HepG2 (cell line): ENCODE measurements around the gene KRT4. TPM values are rescaled to one million over a fixed set of nuclear protein-coding genes. Genes with fewer than 3 reads are reported as not detected.

Experiments used
- ATAC-seq: fragments of 200-7000 bp; cut with Tn5 transposase; 3 replicates; pipeline ENCODE4 v1.9.1; 2020; ENCODE audit warnings: mild to moderate bottlenecking, moderate library complexity
- BruUV-seq: library from RNA; stranded (reverse); fragments of 400-500 nt; replicated peaks from 2 replicates; lab custom pipeline; 2021; lab: Mats Ljungman, UMichigan
- CTCF ChIA-PET: fragments of 300-600 bp; formaldehyde crosslinking; extraction: SDS; loops from one replicate; lab custom pipeline; 2021; ENCODE audit warnings: low total read pairs, inconsistent platforms, low intra/inter-chr PET ratio; lab: Yijun Ruan, JAX
- POLR2A ChIA-PET: fragments of 350-600 bp; sonication (Branson Sonifier 250); formaldehyde crosslinking; loops from one replicate; lab custom pipeline; 2020; ENCODE audit warnings: antibody characterized with exemption, inconsistent platforms; lab: Yijun Ruan, JAX
- DNase-seq: peaks from one replicate; pipeline ENCODE4 v3.0.0-alpha.2; 2015; ENCODE audit warnings: low spot score
- FAIRE-seq: peaks from 3 replicates; lab custom pipeline; 2011; peaks lifted over from hg19 to GRCh38; lab: Jason Lieb, UNC
- H2AFZ ChIP-seq: one replicate; pipeline ENCODE4 v1.6.1; 2011; ENCODE audit warnings: low read length, inconsistent platforms
- H3K27ac ChIP-seq: fragments of 300-600 bp; 3 replicates; pipeline ENCODE4 v1.8.0; 2011; ENCODE audit warnings: mixed run types, mild to moderate bottlenecking, mixed read lengths, low read length, inconsistent platforms; ENCODE audit not compliant: insufficient read depth; ENCODE audit errors: extremely low read length
- H3K27me3 ChIP-seq, 2 experiments: fragments of 200-600 bp in 1 of 2; 2 replicates in 1 of 2; 3 replicates in 1 of 2; pipeline versions ENCODE4 v1.6.0 to v1.8.0; 2011; ENCODE audit warnings: low read length in 2 of 2, mild to moderate bottlenecking in 2 of 2, moderate library complexity in 2 of 2, inconsistent platforms in 1 of 2; ENCODE audit not compliant: insufficient read depth in 2 of 2, control insufficient read depth in 1 of 2
- H3K36me3 ChIP-seq, 2 experiments: fragments of 200-600 bp in 1 of 2; replicated peaks in 1 of 2; 2 replicates in 1 of 2; 3 replicates in 1 of 2; pipeline versions ENCODE4 v1.5.1 to v1.8.0; 2011; ENCODE audit warnings: low read length in 2 of 2, inconsistent platforms in 1 of 2; ENCODE audit not compliant: insufficient read depth in 2 of 2, control insufficient read depth in 1 of 2
- H3K4me1 ChIP-seq: 2 replicates; pipeline ENCODE4 v1.5.1; 2012; ENCODE audit warnings: low read length, inconsistent platforms; ENCODE audit not compliant: insufficient read depth
- H3K4me2 ChIP-seq: 2 replicates; pipeline ENCODE4 v1.6.0; 2011; ENCODE audit warnings: low read depth, low read length, inconsistent platforms
- H3K4me3 ChIP-seq, 3 experiments: fragments of 200-600 bp in 1 of 3; sonication (generic), shearing (Covaris generic) in 1 of 3; replicated peaks in 1 of 3; 2 replicates each; pipeline ENCODE4 v1.5.1; 2011 to 2016; ENCODE audit warnings: low read length in 3 of 3, inconsistent platforms in 2 of 3, low read depth in 2 of 3, mild to moderate bottlenecking in 2 of 3, control low read depth in 1 of 3, mixed read lengths in 1 of 3; ENCODE audit not compliant: insufficient read depth in 1 of 3
- H3K79me2 ChIP-seq: one replicate; pipeline ENCODE4 v1.6.1; 2011; ENCODE audit warnings: low read length, inconsistent platforms; ENCODE audit not compliant: insufficient read depth
- H3K9ac ChIP-seq: 2 replicates; pipeline ENCODE4 v1.6.0; 2011; ENCODE audit warnings: mild to moderate bottlenecking, low read depth, low read length, inconsistent platforms; ENCODE audit not compliant: insufficient read depth
- H3K9me3 ChIP-seq: 2 replicates; pipeline ENCODE4 v1.5.1; 2012; ENCODE audit warnings: mild to moderate bottlenecking, low read length
- H4K20me1 ChIP-seq: 2 replicates; pipeline ENCODE4 v1.6.0; 2011; ENCODE audit warnings: inconsistent platforms, mild to moderate bottlenecking, low read length, moderate library complexity; ENCODE audit not compliant: insufficient read depth
- ATF7-NPFF ChIP-seq: sonication (generic); formaldehyde crosslinking; IDR thresholded peaks from 2 replicates; pipeline ENCODE4 v1.8.1; 2023; ENCODE audit warnings: mild to moderate bottlenecking, low read depth, missing genetic modification reagents, moderate library complexity
- CBX2 ChIP-seq, 2 experiments: fragments of 200-600 bp in 1 of 2; sonication (generic); formaldehyde crosslinking in 1 of 2; IDR thresholded peaks; 2 replicates each; pipeline versions ENCODE4 v1.7.0 to v1.8.1; 2018 to 2022; ENCODE audit warnings: low read depth in 2 of 2, low read length in 1 of 2, mild to moderate bottlenecking in 1 of 2, missing genetic modification reagents in 1 of 2
- MYPOP ChIP-seq: sonication (generic); formaldehyde crosslinking; IDR thresholded peaks from 2 replicates; pipeline ENCODE4 v1.8.1; 2023; ENCODE audit warnings: mild to moderate bottlenecking, moderate library complexity, missing genetic modification reagents
- NFYC ChIP-seq: IDR thresholded peaks from 2 replicates; pipeline ENCODE4 v1.6.1; 2016; ENCODE audit warnings: missing genetic modification reagents, missing compliant biosample characterization
- PHF21A ChIP-seq: sonication (generic); formaldehyde crosslinking; IDR thresholded peaks from 2 replicates; pipeline ENCODE4 v1.5.0; 2020; ENCODE audit warnings: mild to moderate bottlenecking, missing genetic modification reagents
- RXRA ChIP-seq: sonication (generic); formaldehyde crosslinking; IDR thresholded peaks from 2 replicates; pipeline ENCODE4 v1.5.1; 2020; ENCODE audit warnings: missing genetic modification reagents
- THAP11 ChIP-seq: IDR thresholded peaks from 2 replicates; pipeline ENCODE4 v1.6.1; 2016; ENCODE audit warnings: missing biosample characterization, missing genetic modification reagents
- ZFP36L2 ChIP-seq: sonication (generic); formaldehyde crosslinking; IDR thresholded peaks from 2 replicates; pipeline ENCODE4 v1.4.0; 2020; ENCODE audit warnings: missing genetic modification reagents
- ZNF383 ChIP-seq: sonication (generic); formaldehyde crosslinking; IDR thresholded peaks from 2 replicates; pipeline ENCODE4 v1.4.0; 2020; ENCODE audit warnings: missing genetic modification reagents, mild to moderate bottlenecking, borderline replicate concordance
- ZNF749 ChIP-seq: sonication (generic); formaldehyde crosslinking; IDR thresholded peaks from 2 replicates; pipeline ENCODE4 v1.8.0; 2022; ENCODE audit warnings: mild to moderate bottlenecking, missing genetic modification reagents, moderate library complexity, borderline replicate concordance
- ZNF841 ChIP-seq: sonication (generic); formaldehyde crosslinking; IDR thresholded peaks from 2 replicates; pipeline ENCODE4 v1.8.1; 2023; ENCODE audit warnings: missing genetic modification reagents, borderline replicate concordance
- WGBS: methylation state at CpG from one replicate; pipeline ENCODE4 v1.1.6; 2017; ENCODE audit warnings: low lambda C conversion rate; 5-methylcytosine and 5-hydroxymethylcytosine counted together
- in situ Hi-C: cut with HindIII; loops from 2 replicates; pipeline ENCODE4 v1.10.0; 2017; ENCODE audit warnings: low pct_unique_long_range_greater_than_20kb; ENCODE audit not compliant: extremely low pct_ligation_motif_present
- intact Hi-C: fragments of 100-400 bp; cut with micrococcal nuclease; formaldehyde crosslinking; loops from one replicate; pipeline ENCODE4 v1.10.0; 2022; ENCODE audit not compliant: unreplicated experiment
- polyA plus RNA-seq, 8 experiments: library from polyadenylated mRNA; depleted of rRNA in 3 of 8; stranded (reverse) in 7 of 8; unstranded in 1 of 8; fragments of >200 nt; fragmentation: Illumina TruSeq in 4 of 8; extraction: Trizol in 4 of 8; gene quantifications; 2 replicates each; pipeline versions ENCODE4 v1.2.1 to v1.2.3, GENCODE V29; 2011 to 2016; ENCODE audit warnings: low read depth in 4 of 8, missing spikeins in 1 of 8, mixed read lengths in 1 of 8; ENCODE audit not compliant: insufficient read depth in 1 of 8
- total RNA-seq, 5 experiments: library from RNA; depleted of rRNA; stranded (reverse); fragments of >200 nt; fragmentation: Illumina TruSeq; extraction: Trizol; gene quantifications; 2 replicates each; pipeline ENCODE4 v1.2.3, GENCODE V29; 2016; ENCODE audit warnings: low read depth in 1 of 5
- TF ChIP-seq, protein P1 (sequence below): IDR thresholded peaks from 2 replicates; pipeline ENCODE4 v1.6.1; 2012; ENCODE audit warnings: low read depth, low read length, improper control_type of control experiment

Gene KRT4
- total and polyA plus RNA-seq, 2 of the 13 experiments (the other 11 are each of a cell fraction or from before 2014, with no cell fraction given), result not detected

DNA sequence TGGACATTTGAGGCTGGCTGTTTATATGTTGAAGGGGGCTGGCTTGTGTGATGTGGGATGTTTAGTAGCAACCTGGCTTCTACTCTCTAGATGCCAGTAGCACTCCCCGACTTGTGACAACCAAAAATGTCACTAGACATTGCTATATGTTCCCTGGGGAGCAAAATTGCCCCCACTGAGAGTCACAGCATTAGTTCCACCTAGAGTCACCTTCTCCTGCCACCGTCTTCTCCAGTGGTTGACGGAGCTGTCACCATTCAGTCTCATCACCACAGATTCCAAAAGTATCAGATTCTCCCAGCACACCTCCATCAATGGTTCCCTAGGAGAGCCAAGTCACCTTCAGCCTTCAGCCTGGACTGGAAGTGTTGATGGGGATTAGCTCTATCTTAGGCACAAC, 29.0 kb downstream of the KRT4 start (continued):
- TF ChIP-seq MYPOP (CRISPR knock-in tag), result no peak
- TF ChIP-seq ZNF383 (CRISPR knock-in tag), result no peak
- TF ChIP-seq RXRA (CRISPR knock-in tag), result no peak
- TF ChIP-seq, protein P1, sequence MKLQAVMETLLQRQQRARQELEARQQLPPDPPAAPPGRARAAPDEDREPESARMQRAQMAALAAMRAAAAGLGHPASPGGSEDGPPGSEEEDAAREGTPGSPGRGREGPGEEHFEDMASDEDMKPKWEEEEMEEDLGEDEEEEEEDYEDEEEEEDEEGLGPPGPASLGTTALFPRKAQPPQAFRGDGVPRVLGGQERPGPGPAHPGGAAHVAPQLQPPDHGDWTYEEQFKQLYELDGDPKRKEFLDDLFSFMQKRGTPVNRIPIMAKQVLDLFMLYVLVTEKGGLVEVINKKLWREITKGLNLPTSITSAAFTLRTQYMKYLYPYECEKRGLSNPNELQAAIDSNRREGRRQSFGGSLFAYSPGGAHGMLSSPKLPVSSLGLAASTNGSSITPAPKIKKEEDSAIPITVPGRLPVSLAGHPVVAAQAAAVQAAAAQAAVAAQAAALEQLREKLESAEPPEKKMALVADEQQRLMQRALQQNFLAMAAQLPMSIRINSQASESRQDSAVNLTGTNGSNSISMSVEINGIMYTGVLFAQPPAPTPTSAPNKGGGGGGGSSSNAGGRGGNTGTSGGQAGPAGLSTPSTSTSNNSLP, result no peak
- no peak for TF ChIP-seq ATF7-NPFF
- TF ChIP-seq NFYC, result no peak
- TF ChIP-seq ZNF749 (CRISPR knock-in tag), result no peak
- TF ChIP-seq PHF21A (CRISPR knock-in tag), result no peak

DNA sequence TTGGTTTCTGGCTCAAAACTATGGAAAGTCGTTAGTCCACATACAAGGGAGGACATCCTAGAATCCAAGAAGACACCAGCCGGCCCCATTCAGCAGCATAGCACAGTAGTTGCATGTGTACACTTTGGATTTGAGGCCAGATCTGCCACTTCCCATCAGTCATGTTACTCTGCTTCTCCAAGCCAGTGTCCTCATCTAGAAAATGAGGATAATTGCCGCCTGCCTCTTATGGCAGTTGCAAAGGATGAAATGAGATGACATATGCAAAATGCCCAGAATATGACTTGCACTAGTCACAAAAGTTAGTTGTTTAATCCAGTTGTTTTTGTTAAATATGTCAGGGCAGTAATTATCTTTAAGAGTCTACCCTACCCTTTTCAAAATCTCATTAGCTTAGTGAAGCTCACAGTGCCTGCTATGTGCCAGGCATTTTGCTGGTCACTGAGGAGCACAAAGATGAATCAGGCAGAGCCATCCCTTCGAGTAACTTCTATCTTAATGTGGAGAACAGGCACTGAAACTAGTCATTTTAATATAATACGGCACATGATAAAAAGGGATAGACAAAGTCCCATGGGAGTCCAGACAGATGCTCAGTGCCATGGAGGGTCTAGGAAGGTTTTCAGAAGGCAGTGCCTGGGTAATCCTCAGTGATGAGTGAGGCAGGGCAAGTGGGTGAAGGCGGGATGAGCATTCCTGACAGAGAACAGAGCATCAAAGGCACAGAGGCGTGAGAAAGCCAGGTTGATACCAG, 30.2 kb downstream of the KRT4 start:
- no peak for FAIRE-seq
- no peak overlapping the region for H3K4me3 ChIP-seq
- CTCF ChIA-PET, result no interaction called here

More for the DNA sequence above, 30.2 kb downstream of the KRT4 start:
- no TSS peak for BruUV-seq
- H3K9ac ChIP-seq, result no peak overlapping the region
- H4K20me1 ChIP-seq, result no peaks in the 10 kb centered on the region
- DNase-seq (no peak), ATAC-seq (no peak)
- TF ChIP-seq ZFP36L2 (CRISPR knock-in tag), result no peak
- no peak for TF ChIP-seq ZNF841 (CRISPR knock-in tag)
- no peak for TF ChIP-seq CBX2 (IDR thresholded peaks at IDR 0.05; ENCODE audit: low read depth, low read length)
- no peak for TF ChIP-seq CBX2 (CRISPR knock-in tag; IDR thresholded peaks at IDR 0.05; ENCODE audit: low read depth)
- no peak for TF ChIP-seq THAP11
- in situ Hi-C loops (no loop called here), intact Hi-C loops (no loop called here)
- H3K4me1 ChIP-seq, result no peaks in the 10 kb centered on the region
- POLR2A ChIA-PET, result no interaction called here
- no peak overlapping the region for H3K4me2 ChIP-seq
- H2AFZ ChIP-seq, result no peak overlapping the region
- no peaks in the 10 kb centered on the region for H3K9me3 ChIP-seq
- no peaks in the 10 kb centered on the region for H3K79me2 ChIP-seq
- no peaks in the 10 kb centered on the region for H3K36me3 ChIP-seq
- WGBS, result 8% methylated on average over 6 of the region's 7 CpGs
- peaks cover 0 to 13% of the 10 kb centered on the region in 2 experiments; a peak in 2 of 5 replicates for H3K27me3 ChIP-seq
- no peak overlapping the region for H3K27ac ChIP-seq
